ENCODE measurements around the gene CLEC3B. TPM values are rescaled to one million over a fixed set of nuclear protein-coding genes. Genes with fewer than 3 reads are reported as not detected.

CLEC3B gene
- total RNA-seq, 2 experiments from 2014 or later = 0.34 to 0.36 TPM

GRCh38 chr3:45055032-45055410 is 28.9 kb downstream of the CLEC3B start:
- ATAC-seq (ENCODE audit: poor library complexity) = no peak
- H3K9me3 Mint-ChIP-seq = no peaks in the 10 kb centered on the region
- no peaks in the 10 kb centered on the region for H3K27me3 Mint-ChIP-seq
- Histone ChIP-seq H3K36me3 (ENCODE audit: insufficient read depth, low read length) (no peaks in the 10 kb centered on the region), H3K4me1 (ENCODE audit: insufficient read depth, low read length) (no peaks in the 10 kb centered on the region), H3K9me3 (ENCODE audit: control insufficient read depth in 1 of 2, insufficient read depth in 1 of 2, low read length in 2 of 2) (no peaks in the 10 kb centered on the region), H3K27me3 (ENCODE audit: control insufficient read depth in 1 of 2, insufficient read depth in 2 of 2, low read length in 2 of 2) (no peaks in the 10 kb centered on the region), H3K27ac (ENCODE audit: low read depth in 1 of 2, low read length in 2 of 2) (no peak overlapping the region), H3K4me3 (ENCODE audit: low read length) (no peak overlapping the region)
- no peaks in the 10 kb centered on the region for H3K36me3 Mint-ChIP-seq (ENCODE audit: low read depth)
- no peak overlapping the region for H3K27ac Mint-ChIP-seq
- ChIA-PET POLR2A (interaction anchor here (1.0 to 1.2 kb wide), 2 partner anchors 9 to 15 kb away, joined by 3 to 4 read pairs; no protein-coding TSS in a partner anchor), CTCF (interaction anchor here (0.6 to 0.7 kb wide), 3 partner anchors 20 to 187 kb away, joined by 3 read pairs; no protein-coding TSS in a partner anchor)
- intact Hi-C loops (cut with DNase I, micrococcal nuclease) = no loop called here
- DNase-seq = peak in 2 of 14 experiments; percentile 45 to 56
- H3K4me3 Mint-ChIP-seq = no peak overlapping the region
- no peaks in the 10 kb centered on the region for H3K4me1 Mint-ChIP-seq (ENCODE audit: low read depth)
- no peak for TF ChIP-seq CTCF (IDR thresholded peaks at IDR 0.05)

GRCh38 chr3:45055411-45056143 is 29.5 kb downstream of the CLEC3B start:
- H3K4me3 Mint-ChIP-seq = no peak overlapping the region
- no peaks in the 10 kb centered on the region for H3K9me3 Mint-ChIP-seq
- H3K4me1 ChIP-seq (ENCODE audit: insufficient read depth, low read length) = no peaks in the 10 kb centered on the region
- no peaks in the 10 kb centered on the region for H3K27me3 ChIP-seq (ENCODE audit: control insufficient read depth in 1 of 2, insufficient read depth in 2 of 2, low read length in 2 of 2)
- H3K36me3 Mint-ChIP-seq (ENCODE audit: low read depth) = no peaks in the 10 kb centered on the region
- ATAC-seq (ENCODE audit: poor library complexity) (no peak), DNase-seq (peak in 2 of 14 experiments; percentile 36 to 40)
- H3K4me1 Mint-ChIP-seq (ENCODE audit: low read depth) = no peaks in the 10 kb centered on the region
- ChIA-PET CTCF (interaction anchor here (0.6 to 0.7 kb wide), 4 partner anchors 21 to 529 kb away, joined by 3 read pairs; no protein-coding TSS in a partner anchor), POLR2A (interaction anchor here (1.0 to 1.2 kb wide), 2 partner anchors 9 to 15 kb away, joined by 3 to 4 read pairs; no protein-coding TSS in a partner anchor)
- intact Hi-C loops (cut with DNase I, micrococcal nuclease) = no loop called here
- H3K27ac ChIP-seq (ENCODE audit: low read depth in 1 of 2, low read length in 2 of 2) = no peak overlapping the region
- H3K9me3 ChIP-seq (ENCODE audit: control insufficient read depth in 1 of 2, insufficient read depth in 1 of 2, low read length in 2 of 2) = no peaks in the 10 kb centered on the region
- no peak overlapping the region for H3K4me3 ChIP-seq (ENCODE audit: low read length)
- H3K27me3 Mint-ChIP-seq = no peaks in the 10 kb centered on the region
- H3K27ac Mint-ChIP-seq = no peak overlapping the region
- TF ChIP-seq CTCF (IDR thresholded peaks at IDR 0.05) = peak; percentile 16
- H3K36me3 ChIP-seq (ENCODE audit: insufficient read depth, low read length) = no peaks in the 10 kb centered on the region

- no peak for ATAC-seq (ENCODE audit: poor library complexity)
- H3K36me3 Mint-ChIP-seq (ENCODE audit: low read depth) = no peaks in the 10 kb centered on the region
- H3K4me3 Mint-ChIP-seq = no peak overlapping the region
- Histone ChIP-seq H3K36me3 (ENCODE audit: insufficient read depth, low read length) (no peaks in the 10 kb centered on the region), H3K27ac (ENCODE audit: low read depth in 1 of 2, low read length in 2 of 2) (no peak overlapping the region), H3K4me1 (ENCODE audit: insufficient read depth, low read length) (no peaks in the 10 kb centered on the region), H3K27me3 (ENCODE audit: control insufficient read depth in 1 of 2, insufficient read depth in 2 of 2, low read length in 2 of 2) (no peaks in the 10 kb centered on the region), H3K4me3 (ENCODE audit: low read length) (no peak overlapping the region), H3K9me3 (ENCODE audit: control insufficient read depth in 1 of 2, insufficient read depth in 1 of 2, low read length in 2 of 2) (no peaks in the 10 kb centered on the region)
- POLR2A ChIA-PET = no interaction called here
- H3K4me1 Mint-ChIP-seq (ENCODE audit: low read depth) = no peaks in the 10 kb centered on the region
- TF ChIP-seq CTCF (IDR thresholded peaks at IDR 0.05) = no peak
- H3K27me3 Mint-ChIP-seq = no peaks in the 10 kb centered on the region
- no peak overlapping the region for H3K27ac Mint-ChIP-seq
- CTCF ChIA-PET = interaction anchor here (0.6 kb wide), 1 partner anchor 455 kb away, joined by 3 read pairs; no protein-coding TSS in a partner anchor
- H3K9me3 Mint-ChIP-seq = no peaks in the 10 kb centered on the region
- no peak for DNase-seq
- intact Hi-C loops (cut with DNase I, micrococcal nuclease) = no loop called here
Measured at GRCh38 chr3:45056608-45057301, 30.7 kb downstream of the CLEC3B start.
